GM23338 (cell line): ENCODE data around the gene CYP51A1. TPM values are rescaled to one million over a fixed set of nuclear protein-coding genes. Genes with fewer than 3 reads are reported as not detected.

ENCODE experiments used
- ATAC-seq: fragments of 200-7000 bp; cut with Tn5 transposase; 3 replicates; pipeline ENCODE4 v1.9.1; 2020
- DNase-seq: peaks from one replicate; pipeline ENCODE4 v3.0.0-alpha.2; 2015; ENCODE audit warnings: low spot score
- H2AFZ ChIP-seq: fragments of 200-600 bp; sonication (generic); 2 replicates; pipeline ENCODE4 v1.8.0; 2016; ENCODE audit warnings: antibody characterized with exemption, mild to moderate bottlenecking, moderate library complexity
- H3F3A ChIP-seq: fragments of 200-600 bp; sonication (generic); replicated peaks from 2 replicates; pipeline ENCODE4 v1.8.0; 2017; ENCODE audit warnings: antibody characterized with exemption, mixed run types, low read depth
- H3K27ac ChIP-seq: fragments of 200-600 bp; sonication (generic); 2 replicates; pipeline ENCODE4 v1.6.1; 2016; ENCODE audit warnings: low read depth
- H3K27me3 ChIP-seq: fragments of 200-600 bp; sonication (generic); 2 replicates; pipeline ENCODE4 v1.8.0; 2016; ENCODE audit warnings: mild to moderate bottlenecking, mixed run types, moderate library complexity; ENCODE audit not compliant: insufficient read depth
- H3K36me3 ChIP-seq: fragments of 200-600 bp; sonication (generic); 2 replicates; pipeline ENCODE4 v1.8.0; 2016; ENCODE audit warnings: mild to moderate bottlenecking; ENCODE audit not compliant: insufficient read depth
- H3K4me1 ChIP-seq: fragments of 200-600 bp; sonication (generic); 2 replicates; pipeline ENCODE4 v1.8.0; 2016; ENCODE audit warnings: mild to moderate bottlenecking, moderate library complexity; ENCODE audit not compliant: insufficient read depth
- H3K4me2 ChIP-seq: fragments of 200-600 bp; sonication (generic); 2 replicates; pipeline ENCODE4 v1.7.1; 2017; ENCODE audit warnings: mixed run types
- H3K4me3 ChIP-seq: fragments of 200-600 bp; sonication (generic); 2 replicates; pipeline ENCODE4 v1.6.1; 2016; ENCODE audit warnings: mixed run types
- H3K79me2 ChIP-seq: fragments of 200-600 bp; sonication (generic); replicated peaks from 2 replicates; pipeline ENCODE4 v1.8.0; 2017; ENCODE audit warnings: mild to moderate bottlenecking; ENCODE audit not compliant: insufficient read depth
- H3K9me2 ChIP-seq: fragments of 200-600 bp; sonication (generic); 2 replicates; pipeline ENCODE4 v1.8.0; 2017; ENCODE audit not compliant: insufficient read depth
- H4K20me1 ChIP-seq: fragments of 200-600 bp; sonication (generic); replicated peaks from 2 replicates; pipeline ENCODE4 v1.8.0; 2017; ENCODE audit warnings: mild to moderate bottlenecking; ENCODE audit not compliant: insufficient read depth
- H3K27ac Mint-ChIP-seq: 2 replicates; pipeline ENCODE4 v1.8.0; 2020; ENCODE audit warnings: inconsistent platforms, mild to moderate bottlenecking, moderate library complexity, mixed read lengths
- H3K27me3 Mint-ChIP-seq: 3 replicates; pipeline ENCODE4 v1.8.0; 2022; ENCODE audit warnings: low read depth, mild to moderate bottlenecking, moderate library complexity, mixed read lengths, inconsistent platforms; ENCODE audit not compliant: insufficient read depth, poor library complexity
- H3K36me3 Mint-ChIP-seq: 3 replicates; pipeline ENCODE4 v1.8.0; 2021; ENCODE audit warnings: low read depth, mild to moderate bottlenecking, inconsistent platforms, moderate library complexity, mixed read lengths
- H3K4me1 Mint-ChIP-seq: 3 replicates; pipeline ENCODE4 v1.8.0; 2020; ENCODE audit warnings: mild to moderate bottlenecking, inconsistent platforms, mixed read lengths
- H3K4me3 Mint-ChIP-seq: 3 replicates; pipeline ENCODE4 v1.8.0; 2021; ENCODE audit warnings: moderate library complexity, mild to moderate bottlenecking, inconsistent platforms, mixed read lengths
- H3K9me3 Mint-ChIP-seq: 3 replicates; pipeline ENCODE4 v1.8.0; 2020; ENCODE audit warnings: moderate library complexity, mild to moderate bottlenecking, inconsistent platforms, mixed read lengths
- CREB1 ChIP-seq: fragments of 250-450 bp; sonication (Bioruptor Pico); IDR thresholded peaks from 2 replicates; pipeline ENCODE4 v1.5.0; 2020; ENCODE audit warnings: low read depth, mild to moderate bottlenecking, moderate library complexity
- CTCF ChIP-seq, 2 experiments: fragments of 200-600 bp in 1 of 2; sonication (generic) in 1 of 2; conservative IDR thresholded peaks; 2 replicates each; pipeline versions ENCODE4 v1.5.1 to v1.6.1; 2016 to 2017; ENCODE audit warnings: antibody characterized with exemption in 2 of 2, low read depth in 2 of 2, mild to moderate bottlenecking in 2 of 2, moderate library complexity in 1 of 2
- ETS1 ChIP-seq: IDR thresholded peaks from 2 replicates; pipeline ENCODE4 v1.6.1; 2016; ENCODE audit warnings: antibody characterized with exemption
- EZH2 ChIP-seq: fragments of 200-600 bp; sonication (generic); IDR thresholded peaks from one replicate; pipeline ENCODE4 v1.8.0; 2017; ENCODE audit warnings: antibody characterized with exemption, mild to moderate bottlenecking, low read depth; ENCODE audit not compliant: unreplicated experiment
- EZH2phosphoT487 ChIP-seq: fragments of 200-600 bp; sonication (generic); IDR thresholded peaks from one replicate; pipeline ENCODE4 v1.8.1; 2018; ENCODE audit warnings: antibody characterized with exemption; ENCODE audit not compliant: unreplicated experiment
- JUNB ChIP-seq: IDR thresholded peaks from one replicate; pipeline ENCODE4 v1.6.1; 2016; ENCODE audit warnings: antibody characterized with exemption; ENCODE audit not compliant: unreplicated experiment
- NANOG ChIP-seq: IDR thresholded peaks from 2 replicates; pipeline ENCODE4 v1.6.1; 2016; ENCODE audit warnings: antibody characterized with exemption, borderline replicate concordance
- POLR2AphosphoS5 ChIP-seq: IDR thresholded peaks from 2 replicates; pipeline ENCODE4 v1.6.1; 2016; ENCODE audit warnings: antibody characterized with exemption, low read depth
- REST ChIP-seq: IDR thresholded peaks from one replicate; pipeline ENCODE4 v1.6.1; 2018; ENCODE audit warnings: antibody characterized with exemption; ENCODE audit not compliant: unreplicated experiment
- STAT1 ChIP-seq: IDR thresholded peaks from one replicate; pipeline ENCODE4 v1.6.1; 2016; ENCODE audit warnings: antibody characterized with exemption; ENCODE audit not compliant: unreplicated experiment
- ZNF114 ChIP-seq: fragments of 250-450 bp; sonication (Bioruptor Pico); IDR thresholded peaks from 2 replicates; pipeline ENCODE4 v1.5.0; 2020; ENCODE audit warnings: mild to moderate bottlenecking, moderate library complexity
- ZNF331 ChIP-seq: fragments of 250-450 bp; sonication (Bioruptor Pico); IDR thresholded peaks from 2 replicates; pipeline ENCODE4 v1.5.0; 2020; ENCODE audit warnings: low read depth, mild to moderate bottlenecking, moderate library complexity
- ZNF462 ChIP-seq: fragments of 250-450 bp; sonication (Bioruptor Pico); IDR thresholded peaks from 2 replicates; pipeline ENCODE4 v1.5.0; 2020; ENCODE audit warnings: mild to moderate bottlenecking, moderate library complexity
- polyA plus RNA-seq: library from polyadenylated mRNA; unstranded; fragments of >200 nt; fragmentation: Nextera tagmentation; extraction: Ambion mirVana; gene quantifications from 2 replicates; pipeline ENCODE4 v1.2.1, GENCODE V29; 2016
- total RNA-seq: library from RNA; depleted of rRNA; stranded (reverse); fragments of >200 nt; shearing (Covaris generic); gene quantifications from 2 replicates; pipeline ENCODE4 v1.2.3, GENCODE V29; 2014

Gene CYP51A1
- total and polyA plus RNA-seq, 2 experiments from 2014 or later, result 65.6 to 163 TPM

GRCh38 chr7:92092210-92092609, 42.1 kb downstream of the CYP51A1 start:
- H3K4me3 ChIP-seq, result no peak overlapping the region
- H3K27ac Mint-ChIP-seq, result no peak overlapping the region
- no peaks in the 10 kb centered on the region for H3F3A ChIP-seq
- H4K20me1 ChIP-seq, result no peaks in the 10 kb centered on the region
- TF ChIP-seq CTCF (conservative IDR thresholded peaks at IDR 0.05; ENCODE audit: low read depth in 2 of 2), result no peak
- TF ChIP-seq ZNF331 (CRISPR knock-in tag), result no peak
- TF ChIP-seq STAT1, result no peak
- no peak for TF ChIP-seq EZH2
- no peak for TF ChIP-seq EZH2phosphoT487
- no peak for TF ChIP-seq POLR2AphosphoS5
- no peak for TF ChIP-seq JUNB
- no peak for TF ChIP-seq ZNF114 (CRISPR knock-in tag)
- TF ChIP-seq ZNF462, result no peak
- TF ChIP-seq CREB1 (CRISPR knock-in tag), result no peak
- no peak for TF ChIP-seq ETS1
- no peak for TF ChIP-seq REST
- no peak for TF ChIP-seq NANOG
- no peaks in the 10 kb centered on the region for H3K79me2 ChIP-seq
- no peak overlapping the region for H3K4me2 ChIP-seq
- H3K36me3 Mint-ChIP-seq, result peaks cover 37% of the 10 kb centered on the region
- H3K9me3 Mint-ChIP-seq, result peaks cover 4% of the 10 kb centered on the region; the same call in 2 of the 3 replicates
- no peaks in the 10 kb centered on the region for H3K4me1 Mint-ChIP-seq
- H2AFZ ChIP-seq, result no peak overlapping the region
- ATAC-seq (no peak), DNase-seq (no peak)
- peaks cover 3% of the 10 kb centered on the region for H3K27me3 Mint-ChIP-seq
- no peaks in the 10 kb centered on the region for H3K9me2 ChIP-seq
- no peak overlapping the region for H3K27ac ChIP-seq
- H3K27me3 ChIP-seq, result no peaks in the 10 kb centered on the region
- H3K4me1 ChIP-seq, result no peaks in the 10 kb centered on the region
- H3K4me3 Mint-ChIP-seq, result no peak overlapping the region
- H3K36me3 ChIP-seq, result peaks cover 24% of the 10 kb centered on the region
